ENCODE results near the gene CUL9. TPM values are rescaled to one million over a fixed set of nuclear protein-coding genes. Genes with fewer than 3 reads are reported as not detected.
A peak's percentile ranks its signal among the peaks of the same experiment; 100 is the strongest.

Gene CUL9
- total RNA-seq, 3 donors from 2014 or later (not counting 1 experiment from before 2014, with no cell fraction given) = 73.1 to 85.7 (median 73.9) TPM

DNA sequence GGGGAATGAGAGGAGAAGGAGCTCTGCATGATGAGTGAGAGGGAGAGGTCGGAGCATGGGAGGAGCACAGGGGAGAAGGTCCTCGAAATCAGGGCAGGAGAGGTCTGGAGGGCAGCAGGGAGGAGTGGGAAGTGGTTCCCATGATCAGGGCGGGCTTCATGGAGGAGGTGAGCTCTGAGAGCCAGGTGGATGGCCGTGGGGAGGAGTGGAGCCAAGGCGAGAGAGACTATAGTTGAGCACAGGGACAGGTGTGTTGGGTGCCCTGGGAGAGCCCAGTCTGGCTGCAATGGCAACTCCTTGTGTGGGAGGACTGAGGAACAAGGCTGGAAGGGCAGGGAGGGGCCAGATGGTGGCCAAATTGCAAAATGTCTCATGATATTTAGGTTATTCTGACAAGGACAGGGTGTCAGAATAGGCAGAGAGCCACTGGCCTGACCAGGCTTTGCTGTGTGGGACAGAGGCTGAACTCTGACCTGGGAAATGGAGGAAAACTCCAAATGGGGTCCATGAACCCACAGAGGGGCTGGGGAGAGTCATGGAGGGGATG, 82.7 kb downstream of the CUL9 start:
- Histone ChIP-seq H3K27ac (ENCODE audit: low read length) (no peak overlapping the region), H3K4me1 (ENCODE audit: control insufficient read depth, insufficient read depth, low read length) (peaks cover 9% of the 10 kb centered on the region), H3K4me3 (ENCODE audit: low read length) (no peak overlapping the region), H3K9me3 (ENCODE audit: control insufficient read depth, insufficient read depth, low read length) (no peaks in the 10 kb centered on the region), H3K27me3 (ENCODE audit: control insufficient read depth, insufficient read depth, low read length) (peaks cover 10% of the 10 kb centered on the region), H3K36me3 (ENCODE audit: control insufficient read depth, insufficient read depth, low read length) (no peaks in the 10 kb centered on the region)
- no peak for ATAC-seq
- WGBS (ENCODE audit: insufficient coverage) = 82% methylated on average over 5 of the region's 5 CpGs
- TF ChIP-seq, protein P1, sequence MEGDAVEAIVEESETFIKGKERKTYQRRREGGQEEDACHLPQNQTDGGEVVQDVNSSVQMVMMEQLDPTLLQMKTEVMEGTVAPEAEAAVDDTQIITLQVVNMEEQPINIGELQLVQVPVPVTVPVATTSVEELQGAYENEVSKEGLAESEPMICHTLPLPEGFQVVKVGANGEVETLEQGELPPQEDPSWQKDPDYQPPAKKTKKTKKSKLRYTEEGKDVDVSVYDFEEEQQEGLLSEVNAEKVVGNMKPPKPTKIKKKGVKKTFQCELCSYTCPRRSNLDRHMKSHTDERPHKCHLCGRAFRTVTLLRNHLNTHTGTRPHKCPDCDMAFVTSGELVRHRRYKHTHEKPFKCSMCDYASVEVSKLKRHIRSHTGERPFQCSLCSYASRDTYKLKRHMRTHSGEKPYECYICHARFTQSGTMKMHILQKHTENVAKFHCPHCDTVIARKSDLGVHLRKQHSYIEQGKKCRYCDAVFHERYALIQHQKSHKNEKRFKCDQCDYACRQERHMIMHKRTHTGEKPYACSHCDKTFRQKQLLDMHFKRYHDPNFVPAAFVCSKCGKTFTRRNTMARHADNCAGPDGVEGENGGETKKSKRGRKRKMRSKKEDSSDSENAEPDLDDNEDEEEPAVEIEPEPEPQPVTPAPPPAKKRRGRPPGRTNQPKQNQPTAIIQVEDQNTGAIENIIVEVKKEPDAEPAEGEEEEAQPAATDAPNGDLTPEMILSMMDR (IDR thresholded peaks at IDR 0.05) = no peak
- Mint-ChIP-seq H3K27ac (no peak overlapping the region), H3K27me3 (ENCODE audit: low read depth in 2 of 2) (peaks cover 6 to 17% of the 10 kb centered on the region in 2 donors), H3K4me1 (peaks cover 6 to 15% of the 10 kb centered on the region in 2 donors), H3K9me3 (no peaks in the 10 kb centered on the region), H3K4me3 (no peak overlapping the region), H3K36me3 (no peaks in the 10 kb centered on the region)
- intact Hi-C loops (cut with micrococcal nuclease) = no loop called here
- no peak for DNase-seq

DNA sequence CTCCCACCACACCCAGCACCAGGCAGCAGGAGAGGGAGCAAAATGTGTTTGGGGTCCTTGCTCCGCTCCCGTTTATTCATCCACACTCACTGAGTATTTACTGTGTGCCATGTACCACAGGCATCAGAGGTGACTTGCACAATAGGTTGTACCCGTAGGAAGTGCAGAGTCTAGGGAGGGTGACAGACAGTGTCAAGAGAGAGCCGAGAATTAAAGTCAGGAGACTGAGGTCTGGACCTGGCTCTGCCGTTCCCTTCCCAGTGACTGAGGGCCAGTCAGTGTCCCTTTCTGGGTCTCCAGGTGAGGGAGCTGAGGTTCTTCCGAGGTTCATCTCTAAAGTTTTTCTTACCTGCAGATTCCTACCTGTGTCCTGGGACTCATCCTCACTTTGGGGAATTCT, 83.6 kb downstream of the CUL9 start:
- peaks cover 6 to 16% of the 10 kb centered on the region in 2 donors for H3K4me1 Mint-ChIP-seq

DNA sequence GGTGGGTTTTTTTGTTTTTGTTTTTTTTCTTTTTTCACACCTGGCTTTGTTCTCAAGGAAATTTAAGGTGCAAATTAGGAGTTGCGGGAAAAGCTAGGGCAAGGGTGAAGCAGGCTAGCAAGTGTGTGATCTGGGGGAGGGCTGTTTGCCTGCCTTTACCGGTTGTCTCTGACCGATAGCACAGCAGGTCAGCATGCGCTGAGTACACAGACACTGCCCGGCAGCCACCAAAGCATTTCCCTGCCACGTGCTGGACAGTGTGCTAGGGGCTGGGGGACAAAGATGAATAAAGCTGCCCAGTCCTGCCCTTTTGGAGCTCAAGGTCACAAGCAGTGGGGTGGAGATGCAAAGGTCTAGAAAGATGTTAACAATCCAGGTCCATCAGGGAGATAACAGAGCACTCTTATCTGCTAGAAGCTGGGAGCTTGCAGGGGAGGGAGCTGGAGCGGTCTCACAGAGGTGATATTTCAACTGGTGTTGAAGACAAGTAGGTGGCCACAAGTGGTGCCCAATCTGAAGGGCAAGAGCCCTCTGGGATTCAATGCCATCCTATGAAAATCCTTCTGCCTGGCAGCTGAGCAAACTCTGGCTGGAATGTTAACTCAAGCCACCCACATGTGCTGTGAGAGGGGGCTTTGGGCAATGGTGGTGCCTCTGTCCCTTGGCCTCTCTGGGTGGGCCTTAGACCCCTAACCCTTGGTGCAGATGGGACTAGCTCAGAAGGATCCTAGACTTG, 85.8 kb downstream of the CUL9 start:
- H3K9me3 Mint-ChIP-seq = no peaks in the 10 kb centered on the region
- H3K4me1 Mint-ChIP-seq = peaks cover 6 to 16% of the 10 kb centered on the region in 2 donors
- H3K4me3 Mint-ChIP-seq = peak overlapping the region; percentile 37
- H3K4me1 ChIP-seq (ENCODE audit: control insufficient read depth, insufficient read depth, low read length) = peaks cover 14% of the 10 kb centered on the region
- H3K36me3 Mint-ChIP-seq = no peaks in the 10 kb centered on the region
- H3K4me3 ChIP-seq (ENCODE audit: low read length) = no peak overlapping the region
- H3K27ac ChIP-seq (ENCODE audit: low read length) = no peak overlapping the region
- ATAC-seq (no peak), DNase-seq (no peak)
- peaks cover 9 to 20% of the 10 kb centered on the region in 2 donors for H3K27me3 Mint-ChIP-seq (ENCODE audit: low read depth in 2 of 2)
- H3K27me3 ChIP-seq (ENCODE audit: control insufficient read depth, insufficient read depth, low read length) = peaks cover 10% of the 10 kb centered on the region
- no peaks in the 10 kb centered on the region for H3K36me3 ChIP-seq (ENCODE audit: control insufficient read depth, insufficient read depth, low read length)
- no peak overlapping the region for H3K27ac Mint-ChIP-seq
- TF ChIP-seq, protein P1 (IDR thresholded peaks at IDR 0.05) = no peak
- intact Hi-C loops (cut with micrococcal nuclease) = no loop called here
- H3K9me3 ChIP-seq (ENCODE audit: control insufficient read depth, insufficient read depth, low read length) = no peaks in the 10 kb centered on the region
- 93% methylated on average over 7 of the region's 7 CpGs for WGBS (ENCODE audit: insufficient coverage)

More for the DNA sequence above, 83.6 kb downstream of the CUL9 start:
- no peak overlapping the region for H3K4me3 ChIP-seq (ENCODE audit: low read length)
- H3K27ac ChIP-seq (ENCODE audit: low read length) = no peak overlapping the region
- DNase-seq (no peak), ATAC-seq (no peak)
- 95% methylated on average over 6 of the region's 6 CpGs for WGBS (ENCODE audit: insufficient coverage)
- Mint-ChIP-seq H3K4me3 (no peak overlapping the region), H3K9me3 (no peaks in the 10 kb centered on the region), H3K27ac (no peak overlapping the region), H3K27me3 (ENCODE audit: low read depth in 2 of 2) (peaks cover 6 to 18% of the 10 kb centered on the region in 2 donors), H3K36me3 (no peaks in the 10 kb centered on the region)
- peaks cover 14% of the 10 kb centered on the region for H3K4me1 ChIP-seq (ENCODE audit: control insufficient read depth, insufficient read depth, low read length)
- no peaks in the 10 kb centered on the region for H3K9me3 ChIP-seq (ENCODE audit: control insufficient read depth, insufficient read depth, low read length)
- TF ChIP-seq, protein P1 (IDR thresholded peaks at IDR 0.05) = no peak
- intact Hi-C loops (cut with micrococcal nuclease) = no loop called here
- peaks cover 10% of the 10 kb centered on the region for H3K27me3 ChIP-seq (ENCODE audit: control insufficient read depth, insufficient read depth, low read length)
- H3K36me3 ChIP-seq (ENCODE audit: control insufficient read depth, insufficient read depth, low read length) = no peaks in the 10 kb centered on the region
